GM21515 (cell line): Measurements from ENCODE around the gene SPO11.
A peak's percentile ranks its signal among the peaks of the same experiment; 100 is the strongest.
"Not testable (repeated sequence)": the region's sequence is repeated elsewhere in the genome, so short reads cannot be mapped to it uniquely, and the experiment has no call there.

Experiments
- ATAC-seq: cut with Tn5 transposase; IDR thresholded peaks from one replicate; pipeline ENCODE4 v1.9.1; 2021; ENCODE audit not compliant: unreplicated experiment

Gene SPO11

GRCh38 chr20:57335392-57335791, 5.8 kb downstream of the SPO11 start:
- ATAC-seq, result no peak

GRCh38 chr20:57341663-57342062, 12.1 kb downstream of the SPO11 start:
- ATAC-seq, result no peak

- ATAC-seq, result no peak
Measured at GRCh38 chr20:57342829-57343228, 13.2 kb downstream of the SPO11 start.

- no peak for ATAC-seq
Measured at GRCh38 chr20:57346477-57346876, 16.9 kb downstream of the SPO11 start.

- no peak for ATAC-seq
Measured at GRCh38 chr20:57347393-57347792, 17.8 kb downstream of the SPO11 start.

GRCh38 chr20:57348200-57348921, 18.8 kb downstream of the SPO11 start:
- ATAC-seq, result not testable (repeated sequence)

- ATAC-seq, result not testable (repeated sequence)
Measured at GRCh38 chr20:57348922-57349574, 19.4 kb downstream of the SPO11 start.

GRCh38 chr20:57350081-57350710, 20.6 kb downstream of the SPO11 start:
- no peak for ATAC-seq

GRCh38 chr20:57350726-57351041, 21.1 kb downstream of the SPO11 start:
- ATAC-seq, result not testable (repeated sequence)

GRCh38 chr20:57351042-57351783, 21.6 kb downstream of the SPO11 start, which contains the start of gene RAE1:
TSS of gene RAE1 (plus strand) at chr20:57351255. CDS start at chr20:57354039, 2,784 bp downstream.
- ATAC-seq, result peak; percentile 69

- no peak for ATAC-seq
Measured at GRCh38 chr20:57352305-57352704, 22.7 kb downstream of the SPO11 start.

- no peak for ATAC-seq
Measured at GRCh38 chr20:57353351-57353750, 23.7 kb downstream of the SPO11 start.

- no peak for ATAC-seq
Measured at GRCh38 chr20:57361517-57361916, 31.9 kb downstream of the SPO11 start.

- no peak for ATAC-seq
Measured at GRCh38 chr20:57364451-57364850, 34.8 kb downstream of the SPO11 start.

GRCh38 chr20:57369596-57369995, 40.0 kb downstream of the SPO11 start:
- ATAC-seq, result no peak

- no peak for ATAC-seq
Measured at GRCh38 chr20:57370316-57370715, 40.7 kb downstream of the SPO11 start.

GRCh38 chr20:57371363-57371762, 41.8 kb downstream of the SPO11 start:
- no peak for ATAC-seq

- no peak for ATAC-seq
Measured at GRCh38 chr20:57372157-57372556, 42.6 kb downstream of the SPO11 start.

- ATAC-seq, result no peak
Measured at GRCh38 chr20:57372581-57373350, 43.2 kb downstream of the SPO11 start.

- no peak for ATAC-seq
Measured at GRCh38 chr20:57374343-57374930, 44.8 kb downstream of the SPO11 start.
